22Rv1 (cell line): Measurements from ENCODE around the gene MAMDC2.

Experiments
- H3K27ac ChIP-seq: fragments of 450-650 bp; 2 replicates; pipeline ENCODE4 v1.5.1; 2017
- ZFX ChIP-seq: fragments of 450-650 bp; IDR thresholded peaks from 2 replicates; pipeline ENCODE4 v1.6.1; 2017; ENCODE audit warnings: antibody characterized with exemption, borderline replicate concordance
- TF ChIP-seq, protein P1 (sequence below): fragments of 450-650 bp; IDR thresholded peaks from 2 replicates; pipeline ENCODE4 v1.5.1; 2017; ENCODE audit warnings: mild to moderate bottlenecking

The MAMDC2 gene

DNA sequence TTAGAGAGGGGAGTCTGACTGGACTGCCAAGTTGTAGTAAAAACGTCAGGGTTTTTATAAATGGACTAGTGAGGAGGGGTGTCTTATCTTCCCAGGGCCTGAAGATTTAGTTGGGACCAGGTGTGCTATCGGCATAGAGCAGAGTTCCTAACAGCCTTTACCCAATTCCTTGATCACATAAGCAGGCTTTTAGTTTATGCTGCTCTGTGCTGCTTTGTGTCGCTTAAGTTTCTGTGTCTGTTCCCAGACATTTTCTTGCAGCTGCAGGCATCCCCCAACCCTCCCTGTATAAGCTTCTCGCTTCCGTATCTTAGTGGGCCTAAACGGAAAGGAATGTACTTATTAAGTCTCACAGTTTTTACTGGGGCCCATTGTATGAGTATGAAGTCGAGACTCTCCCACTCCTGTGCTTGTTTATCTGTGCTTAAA lies 212.5 kb downstream of the MAMDC2 start:
- H3K27ac ChIP-seq = no peak overlapping the region
- no peak for TF ChIP-seq ZFX
- TF ChIP-seq, protein P1, sequence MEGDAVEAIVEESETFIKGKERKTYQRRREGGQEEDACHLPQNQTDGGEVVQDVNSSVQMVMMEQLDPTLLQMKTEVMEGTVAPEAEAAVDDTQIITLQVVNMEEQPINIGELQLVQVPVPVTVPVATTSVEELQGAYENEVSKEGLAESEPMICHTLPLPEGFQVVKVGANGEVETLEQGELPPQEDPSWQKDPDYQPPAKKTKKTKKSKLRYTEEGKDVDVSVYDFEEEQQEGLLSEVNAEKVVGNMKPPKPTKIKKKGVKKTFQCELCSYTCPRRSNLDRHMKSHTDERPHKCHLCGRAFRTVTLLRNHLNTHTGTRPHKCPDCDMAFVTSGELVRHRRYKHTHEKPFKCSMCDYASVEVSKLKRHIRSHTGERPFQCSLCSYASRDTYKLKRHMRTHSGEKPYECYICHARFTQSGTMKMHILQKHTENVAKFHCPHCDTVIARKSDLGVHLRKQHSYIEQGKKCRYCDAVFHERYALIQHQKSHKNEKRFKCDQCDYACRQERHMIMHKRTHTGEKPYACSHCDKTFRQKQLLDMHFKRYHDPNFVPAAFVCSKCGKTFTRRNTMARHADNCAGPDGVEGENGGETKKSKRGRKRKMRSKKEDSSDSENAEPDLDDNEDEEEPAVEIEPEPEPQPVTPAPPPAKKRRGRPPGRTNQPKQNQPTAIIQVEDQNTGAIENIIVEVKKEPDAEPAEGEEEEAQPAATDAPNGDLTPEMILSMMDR = no peak

DNA sequence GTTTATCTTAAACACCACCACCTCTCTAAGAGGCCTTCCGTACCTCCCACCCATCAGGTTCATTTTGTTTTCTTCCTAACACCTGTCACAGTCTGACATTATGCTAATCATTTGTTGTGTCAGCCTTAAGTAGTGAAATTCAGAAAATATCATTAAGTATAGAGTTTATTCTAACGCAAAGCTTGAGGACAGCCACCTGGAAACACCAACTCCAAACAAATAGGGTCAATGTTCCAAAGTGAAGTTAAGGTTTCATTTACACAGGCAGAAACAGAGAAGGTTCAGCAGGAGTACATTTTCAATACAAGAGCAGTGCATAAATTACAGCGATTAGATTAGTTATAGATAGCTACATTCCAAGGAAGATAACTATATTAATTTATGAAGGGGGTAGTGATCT lies 213.9 kb downstream of the MAMDC2 start:
- H3K27ac ChIP-seq = peak overlapping the region; percentile 89
- no peak for TF ChIP-seq ZFX
- TF ChIP-seq, protein P1 = no peak

- peak overlapping the region; percentile 89 for H3K27ac ChIP-seq
- TF ChIP-seq, protein P1 = no peak
- no peak for TF ChIP-seq ZFX
Measured at GRCh38 chr9:70257991-70258691, 214.5 kb downstream of the MAMDC2 start.

GRCh38 chr9:70258692-70259511 lies 215.3 kb downstream of the MAMDC2 start, which contains the start of gene SMC5:
Gene SMC5 (plus strand): TSS chr9:70258978. CDS start chr9:70259079, 101 bp downstream.
- H3K27ac ChIP-seq = peak within 1 kb of the TSS; percentile 89
- TF ChIP-seq, protein P1 = no peak
- TF ChIP-seq ZFX = no peak

DNA sequence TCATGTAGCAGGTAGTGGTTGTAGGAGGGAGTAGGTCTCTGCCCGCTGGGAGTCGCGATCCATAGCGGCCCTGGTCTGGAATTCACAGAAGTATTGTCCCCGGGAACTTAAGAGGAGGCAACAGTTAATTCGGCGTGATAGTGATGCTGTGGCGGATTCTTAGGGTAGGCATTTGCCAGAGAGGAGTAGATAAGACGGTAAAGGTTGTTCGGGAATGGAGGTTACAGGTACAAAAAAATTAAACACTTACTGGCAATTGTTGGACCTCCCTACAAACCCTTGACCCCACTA lies 215.8 kb downstream of the MAMDC2 start:
- peak overlapping the region; percentile 89 for H3K27ac ChIP-seq
- TF ChIP-seq, protein P1 = no peak
- no peak for TF ChIP-seq ZFX

DNA sequence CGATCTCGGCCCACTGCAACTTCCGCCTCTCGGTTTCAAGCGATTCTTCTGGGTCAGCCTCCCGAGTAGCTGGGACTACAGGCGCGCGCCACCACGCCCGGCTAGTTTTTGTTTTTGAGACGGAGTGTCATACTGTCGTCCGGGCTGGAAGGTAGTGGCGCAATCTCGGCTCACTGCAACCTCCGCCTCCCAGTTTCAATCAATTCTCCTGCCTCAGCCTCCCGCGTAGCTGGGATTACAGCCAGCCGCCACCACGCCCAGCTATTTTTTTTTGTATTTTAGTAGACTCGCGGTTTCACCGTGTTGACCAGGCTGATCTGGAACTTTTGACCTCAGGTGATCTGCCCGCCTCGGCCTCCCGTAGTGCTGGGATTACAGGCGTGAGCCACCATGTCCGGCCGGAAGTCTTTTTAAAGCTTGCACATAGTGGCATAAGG lies 216.4 kb downstream of the MAMDC2 start:
- no peak for TF ChIP-seq ZFX
- TF ChIP-seq, protein P1 = no peak
- no peak overlapping the region for H3K27ac ChIP-seq

- TF ChIP-seq ZFX = no peak
- TF ChIP-seq, protein P1 = no peak
- H3K27ac ChIP-seq = no peak overlapping the region
Measured at GRCh38 chr9:70260606-70261005, 217.0 kb downstream of the MAMDC2 start.
